ENCODE results near the gene ZBED4.

ZBED4 gene

GRCh38 chr22:49906799-49907290 lies 53.2 kb downstream of the ZBED4 start:
- no peak for DNase-seq

- DNase-seq: no peak
These were observed 54.2 kb downstream of the ZBED4 start for GRCh38 chr22:49907807-49908206.

GRCh38 chr22:49909476-49910205 lies 56.0 kb downstream of the ZBED4 start:
- no peak for DNase-seq

- DNase-seq: no peak
These were observed 56.8 kb downstream of the ZBED4 start for GRCh38 chr22:49910229-49911155.

GRCh38 chr22:49911881-49912625 lies 58.4 kb downstream of the ZBED4 start:
- no peak for DNase-seq

- no peak for DNase-seq
These were observed 59.4 kb downstream of the ZBED4 start for GRCh38 chr22:49913026-49913425.

- DNase-seq: no peak
These were observed 59.8 kb downstream of the ZBED4 start for GRCh38 chr22:49913446-49913845.

GRCh38 chr22:49914256-49914655 lies 60.6 kb downstream of the ZBED4 start:
- no peak for DNase-seq

- DNase-seq: no peak
These were observed 62.0 kb downstream of the ZBED4 start for GRCh38 chr22:49915610-49916009.

GRCh38 chr22:49916831-49917230 lies 63.2 kb downstream of the ZBED4 start:
- DNase-seq: no peak

GRCh38 chr22:49917974-49918910 lies 64.6 kb downstream of the ZBED4 start, which contains the start of the genes ALG12 and CRELD2:
ALG12 (minus strand) TSS chr22:49918438; CDS start chr22:49913765, 4,673 bp downstream.
CRELD2 (plus strand) TSS chr22:49918634; CDS start chr22:49918770, 136 bp downstream.
- DNase-seq: peak; percentile 97

- DNase-seq: no peak
These were observed 65.6 kb downstream of the ZBED4 start for GRCh38 chr22:49918911-49919881.

- DNase-seq: no peak
These were observed 67.2 kb downstream of the ZBED4 start for GRCh38 chr22:49920859-49921258.

- no peak for DNase-seq
These were observed 68.0 kb downstream of the ZBED4 start for GRCh38 chr22:49921508-49922278.

- no peak for DNase-seq
These were observed 68.8 kb downstream of the ZBED4 start for GRCh38 chr22:49922484-49922883.

GRCh38 chr22:49922926-49923325 lies 69.3 kb downstream of the ZBED4 start:
- no peak for DNase-seq

GRCh38 chr22:49923445-49923844 lies 69.8 kb downstream of the ZBED4 start:
- no peak for DNase-seq

- DNase-seq: no peak
These were observed 70.6 kb downstream of the ZBED4 start for GRCh38 chr22:49924113-49924833.
